Hepatocyte (in vitro differentiated cells): ENCODE measurements around the gene PDZRN4. TPM values are rescaled to one million over a fixed set of nuclear protein-coding genes. Genes with fewer than 3 reads are reported as not detected.

ENCODE experiments used
- DNase-seq: peaks from one replicate; pipeline ENCODE4 v3.0.0-alpha.2; 2016; ENCODE audit warnings: low spot score
- H2AFZ ChIP-seq: fragments of 200-600 bp; sonication (generic); 2 replicates; pipeline ENCODE4 v1.6.0; 2016; ENCODE audit warnings: antibody characterized with exemption, mild to moderate bottlenecking
- H3K27ac ChIP-seq: fragments of 200-600 bp; sonication (generic); 2 replicates; pipeline ENCODE4 v1.5.1; 2016; ENCODE audit warnings: mild to moderate bottlenecking
- H3K27me3 ChIP-seq: fragments of 200-600 bp; sonication (generic); 2 replicates; pipeline ENCODE4 v1.6.1; 2016
- H3K36me3 ChIP-seq: fragments of 200-600 bp; sonication (generic); replicated peaks from 2 replicates; pipeline ENCODE4 v1.5.1; 2016; ENCODE audit warnings: low read depth; ENCODE audit not compliant: insufficient read depth
- H3K4me1 ChIP-seq: fragments of 200-600 bp; sonication (generic); 2 replicates; pipeline ENCODE4 v1.5.1; 2016; ENCODE audit warnings: mild to moderate bottlenecking, moderate library complexity; ENCODE audit not compliant: insufficient read depth
- H3K4me2 ChIP-seq: fragments of 200-600 bp; sonication (generic); 2 replicates; pipeline ENCODE4 v1.6.0; 2016
- H3K4me3 ChIP-seq: fragments of 200-600 bp; sonication (generic); 2 replicates; pipeline ENCODE4 v1.5.1; 2016; ENCODE audit warnings: mild to moderate bottlenecking
- H3K79me2 ChIP-seq: fragments of 200-600 bp; sonication (generic); 2 replicates; pipeline ENCODE4 v1.6.0; 2017; ENCODE audit warnings: mild to moderate bottlenecking
- H3K9me2 ChIP-seq: fragments of 200-600 bp; sonication (generic); replicated peaks from 2 replicates; pipeline ENCODE4 v1.6.0; 2017; ENCODE audit warnings: mild to moderate bottlenecking; ENCODE audit not compliant: insufficient read depth
- H3K9me3 ChIP-seq: fragments of 200-600 bp; sonication (generic); 2 replicates; pipeline ENCODE4 v1.5.1; 2016; ENCODE audit warnings: low read depth, mild to moderate bottlenecking
- H4K20me1 ChIP-seq: fragments of 200-600 bp; sonication (generic); 2 replicates; pipeline ENCODE4 v1.6.0; 2016; ENCODE audit warnings: mild to moderate bottlenecking; ENCODE audit not compliant: insufficient read depth, poor library complexity, severe bottlenecking
- CTCF ChIP-seq: fragments of 200-600 bp; sonication (generic); IDR thresholded peaks from 2 replicates; pipeline ENCODE4 v1.5.1; 2016; ENCODE audit warnings: antibody characterized with exemption, mild to moderate bottlenecking; ENCODE audit not compliant: poor library complexity
- EZH2 ChIP-seq: fragments of 200-600 bp; sonication (generic); IDR thresholded peaks from 2 replicates; pipeline ENCODE4 v1.6.1; 2016; ENCODE audit warnings: antibody characterized with exemption, mild to moderate bottlenecking, borderline replicate concordance
- EZH2phosphoT487 ChIP-seq: fragments of 200-600 bp; sonication (generic); IDR thresholded peaks from one replicate; pipeline ENCODE4 v1.6.1; 2018; ENCODE audit warnings: antibody characterized with exemption, mild to moderate bottlenecking, low read depth, moderate library complexity; ENCODE audit not compliant: unreplicated experiment, severe bottlenecking
- WGBS: methylation state at CpG from one replicate; pipeline ENCODE4 v1.1.6; 2016; ENCODE audit warnings: low lambda C conversion rate; ENCODE audit errors: missing lambda C conversion rate; 5-methylcytosine and 5-hydroxymethylcytosine counted together
- polyA plus RNA-seq: library from polyadenylated mRNA; unstranded; fragments of >200 nt; fragmentation: Nextera tagmentation; extraction: Ambion mirVana; gene quantifications from 2 replicates; pipeline ENCODE4 v1.2.1, GENCODE V29; 2016
- total RNA-seq: library from RNA; depleted of rRNA; stranded (reverse); fragments of >200 nt; gene quantifications from 2 replicates; pipeline ENCODE4 v1.2.3, GENCODE V29; 2014

The PDZRN4 gene
- total and polyA plus RNA-seq, 2 experiments from 2014 or later: 2.2 to 2.3 TPM

GRCh38 chr12:41211448-41211847, 23.3 kb downstream of the PDZRN4 start:
- DNase-seq: no peak
- no peak overlapping the region for H3K4me2 ChIP-seq
- no peaks in the 10 kb centered on the region for H3K4me1 ChIP-seq
- no peak overlapping the region for H2AFZ ChIP-seq
- H4K20me1 ChIP-seq: no peaks in the 10 kb centered on the region
- no peaks in the 10 kb centered on the region for H3K9me2 ChIP-seq
- no peaks in the 10 kb centered on the region for H3K9me3 ChIP-seq
- no peaks in the 10 kb centered on the region for H3K27me3 ChIP-seq
- no peak overlapping the region for H3K27ac ChIP-seq
- H3K4me3 ChIP-seq: no peak overlapping the region
- WGBS: 67% methylated on average over 3 of the region's 3 CpGs
- H3K36me3 ChIP-seq: no peaks in the 10 kb centered on the region
- H3K79me2 ChIP-seq: no peaks in the 10 kb centered on the region
- TF ChIP-seq EZH2phosphoT487 (no peak), EZH2 (no peak), CTCF (no peak)

GRCh38 chr12:41212625-41213024, 24.5 kb downstream of the PDZRN4 start:
- TF ChIP-seq EZH2 (no peak), CTCF (no peak), EZH2phosphoT487 (no peak)
- no peak for DNase-seq
- Histone ChIP-seq H3K79me2 (no peaks in the 10 kb centered on the region), H3K9me2 (no peaks in the 10 kb centered on the region), H2AFZ (no peak overlapping the region), H3K4me3 (no peak overlapping the region), H3K4me2 (no peak overlapping the region), H3K4me1 (no peaks in the 10 kb centered on the region), H3K9me3 (no peaks in the 10 kb centered on the region), H3K36me3 (no peaks in the 10 kb centered on the region), H3K27me3 (no peaks in the 10 kb centered on the region), H4K20me1 (no peaks in the 10 kb centered on the region), H3K27ac (no peak overlapping the region)
- 18% methylated on average over 2 of the region's 2 CpGs for WGBS

- TF ChIP-seq EZH2phosphoT487 (no peak), EZH2 (no peak), CTCF (no peak)
- no peaks in the 10 kb centered on the region for H3K9me3 ChIP-seq
- no peaks in the 10 kb centered on the region for H3K27me3 ChIP-seq
- no peak overlapping the region for H3K4me2 ChIP-seq
- no peaks in the 10 kb centered on the region for H3K79me2 ChIP-seq
- H3K27ac ChIP-seq: no peak overlapping the region
- no peaks in the 10 kb centered on the region for H3K36me3 ChIP-seq
- no peaks in the 10 kb centered on the region for H3K9me2 ChIP-seq
- no peaks in the 10 kb centered on the region for H3K4me1 ChIP-seq
- no peaks in the 10 kb centered on the region for H4K20me1 ChIP-seq
- DNase-seq: no peak
- WGBS: 79% methylated on average over 7 of the region's 7 CpGs
- H3K4me3 ChIP-seq: no peak overlapping the region
- no peak overlapping the region for H2AFZ ChIP-seq
Measured at GRCh38 chr12:41213107-41213506, 25.0 kb downstream of the PDZRN4 start.

GRCh38 chr12:41213648-41214047, 25.5 kb downstream of the PDZRN4 start:
- no peak overlapping the region for H3K27ac ChIP-seq

More at GRCh38 chr12:41213648-41214047, 25.5 kb downstream of the PDZRN4 start:
- Histone ChIP-seq H3K4me3 (no peak overlapping the region), H3K79me2 (no peaks in the 10 kb centered on the region), H3K4me2 (no peak overlapping the region), H3K9me2 (no peaks in the 10 kb centered on the region), H3K36me3 (no peaks in the 10 kb centered on the region), H3K27me3 (no peaks in the 10 kb centered on the region), H4K20me1 (no peaks in the 10 kb centered on the region), H3K9me3 (no peaks in the 10 kb centered on the region), H2AFZ (no peak overlapping the region), H3K4me1 (no peaks in the 10 kb centered on the region)
- DNase-seq: no peak
- WGBS: 88% methylated on average over 3 of the region's 3 CpGs
- no peak for TF ChIP-seq CTCF
- no peak for TF ChIP-seq EZH2phosphoT487
